Testis (tissue), 3 donors: ENCODE data around the gene ZNF558. TPM values are rescaled to one million over a fixed set of nuclear protein-coding genes. Genes with fewer than 3 reads are reported as not detected.

Source experiments
- DNase-seq: peaks from one replicate; pipeline ENCODE4 v3.0.0-alpha.2; 2019
- H3K27ac ChIP-seq, 2 donors: fragments of 200-600 bp; sonication (generic); one replicate each; pipeline ENCODE4 v1.5.1; 2019
- H3K27me3 ChIP-seq: fragments of 200-600 bp; sonication (generic); one replicate; pipeline ENCODE4 v1.5.1; 2019
- H3K36me3 ChIP-seq: fragments of 200-600 bp; sonication (generic); one replicate; pipeline ENCODE4 v1.5.1; 2017; ENCODE audit warnings: low read depth; ENCODE audit errors: missing control alignments
- H3K4me1 ChIP-seq: fragments of 200-600 bp; sonication (generic); one replicate; pipeline ENCODE4 v1.5.1; 2019
- H3K4me3 ChIP-seq, 2 donors: fragments of 200-600 bp; sonication (generic); one replicate each; pipeline ENCODE4 v1.5.1; 2017 to 2019
- H3K9me3 ChIP-seq: fragments of 200-600 bp; sonication (generic); one replicate; pipeline ENCODE4 v1.5.1; 2017
- POLR2A ChIP-seq: fragments of 450-650 bp; IDR thresholded peaks from one replicate; pipeline ENCODE4 v1.6.1; 2017; ENCODE audit warnings: antibody characterized with exemption, mild to moderate bottlenecking, moderate library complexity
- WGBS, 2 donors: methylation state at CpG; one replicate each; pipeline ENCODE4 v1.1.5; 2018; 5-methylcytosine and 5-hydroxymethylcytosine counted together
- intact Hi-C: fragments of 100-400 bp; cut with DNase I; formaldehyde crosslinking; loops from one replicate; pipeline ENCODE4 v1.15.1; 2023; ENCODE audit warnings: low total_unique reads
- polyA plus RNA-seq: library from polyadenylated mRNA; stranded (reverse); fragments of 350-450 nt; fragmentation: Illumina TruSeq; extraction: RNeasy Lipid Tissue Mini Kit (QIAGEN cat#74804); gene quantifications from one replicate; pipeline ENCODE4 v1.2.3, GENCODE V29; 2014; ENCODE audit warnings: low read depth, low replicate concordance; ENCODE audit not compliant: insufficient read depth
- total RNA-seq, 2 donors: library from RNA; depleted of rRNA; stranded (reverse); fragments of >200 nt; gene quantifications; one replicate each; pipeline ENCODE4 v1.2.3, GENCODE V29; 2016
- TF ChIP-seq, protein P1 (sequence below), 3 experiments: fragments of 450-650 bp in 2 of 3; fragments of 200-600 bp in 1 of 3; sonication (generic) in 1 of 3; IDR thresholded peaks; one replicate each; pipeline ENCODE4 v1.5.1; 2016 to 2019; ENCODE audit warnings: antibody characterized with exemption in 3 of 3, mild to moderate bottlenecking in 2 of 3, moderate library complexity in 1 of 3

Gene ZNF558
- total and polyA plus RNA-seq, 3 donors from 2014 or later: 13.1 to 37.0 (median 29.8) TPM

- Histone ChIP-seq H3K27ac (no peak overlapping the region), H3K4me1 (peaks cover 6% of the 10 kb centered on the region), H3K4me3 (no peak overlapping the region), H3K36me3 (no peaks in the 10 kb centered on the region), H3K9me3 (no peaks in the 10 kb centered on the region), H3K27me3 (no peaks in the 10 kb centered on the region)
- TF ChIP-seq POLR2A: no peak
- TF ChIP-seq, protein P1, sequence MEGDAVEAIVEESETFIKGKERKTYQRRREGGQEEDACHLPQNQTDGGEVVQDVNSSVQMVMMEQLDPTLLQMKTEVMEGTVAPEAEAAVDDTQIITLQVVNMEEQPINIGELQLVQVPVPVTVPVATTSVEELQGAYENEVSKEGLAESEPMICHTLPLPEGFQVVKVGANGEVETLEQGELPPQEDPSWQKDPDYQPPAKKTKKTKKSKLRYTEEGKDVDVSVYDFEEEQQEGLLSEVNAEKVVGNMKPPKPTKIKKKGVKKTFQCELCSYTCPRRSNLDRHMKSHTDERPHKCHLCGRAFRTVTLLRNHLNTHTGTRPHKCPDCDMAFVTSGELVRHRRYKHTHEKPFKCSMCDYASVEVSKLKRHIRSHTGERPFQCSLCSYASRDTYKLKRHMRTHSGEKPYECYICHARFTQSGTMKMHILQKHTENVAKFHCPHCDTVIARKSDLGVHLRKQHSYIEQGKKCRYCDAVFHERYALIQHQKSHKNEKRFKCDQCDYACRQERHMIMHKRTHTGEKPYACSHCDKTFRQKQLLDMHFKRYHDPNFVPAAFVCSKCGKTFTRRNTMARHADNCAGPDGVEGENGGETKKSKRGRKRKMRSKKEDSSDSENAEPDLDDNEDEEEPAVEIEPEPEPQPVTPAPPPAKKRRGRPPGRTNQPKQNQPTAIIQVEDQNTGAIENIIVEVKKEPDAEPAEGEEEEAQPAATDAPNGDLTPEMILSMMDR (IDR thresholded peaks at IDR 0.05): no peak
- intact Hi-C loops: no loop called here
- no peak for DNase-seq
Observed at GRCh38 chr19:8827277-8827676, 4.8 kb downstream of the ZNF558 start.

GRCh38 chr19:8826371-8826770 is 5.7 kb downstream of the ZNF558 start:
- no peaks in the 10 kb centered on the region for H3K9me3 ChIP-seq
- TF ChIP-seq POLR2A: no peak
- TF ChIP-seq, protein P1 (IDR thresholded peaks at IDR 0.05): no peak
- 93 to 98% methylated on average over 4 to 5 of the region's 5 CpGs for WGBS, 2 donors
- no peaks in the 10 kb centered on the region for H3K27me3 ChIP-seq
- DNase-seq: no peak
- peaks cover 3% of the 10 kb centered on the region for H3K4me1 ChIP-seq
- intact Hi-C loops: no loop called here
- no peak overlapping the region for H3K27ac ChIP-seq
- H3K36me3 ChIP-seq: no peaks in the 10 kb centered on the region
- no peak overlapping the region for H3K4me3 ChIP-seq

GRCh38 chr19:8821748-8822241 is 10.3 kb downstream of the ZNF558 start:
- 87 to 97% methylated on average over 5 of the region's 5 CpGs for WGBS, 2 donors
- Histone ChIP-seq H3K4me1 (no peaks in the 10 kb centered on the region), H3K36me3 (no peaks in the 10 kb centered on the region), H3K27me3 (no peaks in the 10 kb centered on the region), H3K4me3 (no peak overlapping the region), H3K27ac (no peak overlapping the region), H3K9me3 (no peaks in the 10 kb centered on the region)
- no peak for DNase-seq
- intact Hi-C loops: no loop called here
- TF ChIP-seq, protein P1 (IDR thresholded peaks at IDR 0.05): no peak
- no peak for TF ChIP-seq POLR2A

DNA sequence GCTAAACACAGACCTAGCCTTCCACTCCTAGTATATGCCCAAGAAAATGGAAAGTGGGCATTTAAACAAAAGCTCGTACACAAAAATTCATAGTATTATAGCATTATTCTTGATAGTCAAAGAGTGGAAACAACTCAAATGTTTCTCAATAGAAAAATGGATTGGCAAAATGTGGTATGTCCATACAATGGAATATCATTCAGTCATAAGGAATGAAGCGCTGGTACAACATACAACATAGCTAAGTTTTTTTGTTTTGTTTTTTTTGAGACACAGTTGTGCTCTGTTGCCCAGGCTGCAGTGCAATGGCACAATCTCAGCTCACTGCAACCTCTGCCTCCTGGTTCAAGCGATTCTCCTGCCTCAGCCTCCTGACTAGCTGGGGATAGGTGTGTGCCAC is 11.9 kb downstream of the ZNF558 start:
- Histone ChIP-seq H3K9me3 (no peaks in the 10 kb centered on the region), H3K4me3 (no peak overlapping the region), H3K27ac (no peak overlapping the region), H3K36me3 (no peaks in the 10 kb centered on the region), H3K27me3 (no peaks in the 10 kb centered on the region), H3K4me1 (no peaks in the 10 kb centered on the region)
- intact Hi-C loops: no loop called here
- DNase-seq: no peak
- WGBS, 2 donors: 98% methylated on average over 3 of the region's 3 CpGs
- TF ChIP-seq, protein P1 (IDR thresholded peaks at IDR 0.05): no peak
- no peak for TF ChIP-seq POLR2A

DNA sequence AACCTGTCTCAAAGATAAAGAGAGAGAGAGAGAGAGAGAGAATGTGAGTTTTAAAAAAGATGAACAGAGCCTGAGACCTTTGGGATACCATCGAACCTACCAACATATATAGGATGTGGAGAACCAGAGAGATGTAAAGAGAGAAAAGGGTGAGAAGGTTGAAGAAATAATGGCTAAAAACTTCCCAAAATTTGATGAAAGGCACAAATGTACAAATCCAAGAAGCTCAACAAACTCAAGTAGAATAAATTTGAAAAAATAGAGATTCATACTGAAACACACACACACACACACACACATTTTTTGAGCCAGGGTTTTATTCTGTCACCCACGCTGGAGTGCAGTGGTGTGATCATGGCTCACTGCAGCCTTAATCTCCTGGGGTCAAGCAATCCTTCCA is 16.3 kb downstream of the ZNF558 start:
- H3K4me1 ChIP-seq: no peaks in the 10 kb centered on the region
- no peaks in the 10 kb centered on the region for H3K9me3 ChIP-seq
- H3K36me3 ChIP-seq: peaks cover 2% of the 10 kb centered on the region
- H3K4me3 ChIP-seq: no peak overlapping the region
- no peaks in the 10 kb centered on the region for H3K27me3 ChIP-seq
- intact Hi-C loops: no loop called here
- DNase-seq: no peak
- WGBS, 2 donors: 90 to 97% methylated on average over 2 of the region's 2 CpGs
- TF ChIP-seq, protein P1 (IDR thresholded peaks at IDR 0.05): no peak
- no peak for TF ChIP-seq POLR2A
- H3K27ac ChIP-seq: no peak overlapping the region
